Measurements from ENCODE around the gene DNAJC3.

DNAJC3 gene

GRCh38 chr13:95793781-95794180, 116.8 kb downstream of the DNAJC3 start:
- no peaks in the 10 kb centered on the region for H3K9me3 Mint-ChIP-seq (ENCODE audit: low read depth)
- no peaks in the 10 kb centered on the region for H3K27me3 Mint-ChIP-seq
- H3K4me1 Mint-ChIP-seq (ENCODE audit: low read depth), result no peaks in the 10 kb centered on the region
- H3K36me3 Mint-ChIP-seq, result peaks cover 26% of the 10 kb centered on the region
- H3K4me3 Mint-ChIP-seq, result no peak overlapping the region
- H3K27ac Mint-ChIP-seq, result no peak overlapping the region

DNA sequence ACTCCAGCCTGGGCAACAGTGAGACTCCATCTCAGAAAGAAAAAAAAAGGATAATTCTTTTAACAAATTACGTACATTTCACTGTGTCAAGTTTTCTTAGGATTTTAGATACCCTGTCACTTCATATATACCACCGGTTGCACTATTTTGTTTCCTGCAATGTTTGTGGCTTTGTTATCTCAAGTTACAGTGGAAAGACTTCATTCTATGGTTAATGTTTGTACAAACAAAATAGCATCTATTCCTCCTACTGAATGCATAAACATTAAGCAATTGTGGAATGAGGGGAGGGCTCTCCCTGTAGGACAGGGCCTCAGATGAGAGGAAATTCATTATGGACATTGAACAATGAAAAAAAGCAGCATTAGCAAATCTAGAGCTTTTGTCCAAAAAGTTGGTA, 120.1 kb downstream of the DNAJC3 start:
- Mint-ChIP-seq H3K9me3 (ENCODE audit: low read depth) (no peaks in the 10 kb centered on the region), H3K4me1 (ENCODE audit: low read depth) (no peaks in the 10 kb centered on the region), H3K27me3 (peaks cover 3% of the 10 kb centered on the region), H3K27ac (no peak overlapping the region), H3K36me3 (peaks cover 13% of the 10 kb centered on the region), H3K4me3 (no peak overlapping the region)

GRCh38 chr13:95800436-95800835, 123.5 kb downstream of the DNAJC3 start:
- Mint-ChIP-seq H3K27ac (no peak overlapping the region), H3K4me3 (no peak overlapping the region), H3K36me3 (no peaks in the 10 kb centered on the region), H3K9me3 (ENCODE audit: low read depth) (no peaks in the 10 kb centered on the region), H3K4me1 (ENCODE audit: low read depth) (no peaks in the 10 kb centered on the region), H3K27me3 (peaks cover 16% of the 10 kb centered on the region)

DNA sequence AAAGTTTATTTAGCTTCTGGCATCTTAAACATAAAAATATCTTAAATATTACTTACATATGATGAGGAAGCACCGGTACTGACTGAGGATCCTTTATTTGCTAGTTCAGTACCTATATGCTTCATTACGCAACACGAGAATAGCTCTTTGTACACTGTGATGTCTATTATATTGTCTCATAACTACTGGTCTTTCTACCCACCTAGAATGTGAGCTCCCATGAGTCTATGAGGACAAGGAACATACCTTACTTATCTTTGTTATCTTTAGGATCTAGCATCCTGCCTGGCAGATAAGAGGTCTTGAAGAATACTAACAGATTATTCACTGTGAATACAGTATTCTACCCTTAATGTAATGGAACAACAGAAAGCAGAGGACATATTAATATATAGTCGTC, 124.9 kb downstream of the DNAJC3 start:
- no peaks in the 10 kb centered on the region for H3K36me3 Mint-ChIP-seq
- no peak overlapping the region for H3K27ac Mint-ChIP-seq
- peaks cover 4% of the 10 kb centered on the region for H3K9me3 Mint-ChIP-seq (ENCODE audit: low read depth)
- H3K27me3 Mint-ChIP-seq, result peaks cover 19% of the 10 kb centered on the region
- H3K4me3 Mint-ChIP-seq, result no peak overlapping the region
- no peaks in the 10 kb centered on the region for H3K4me1 Mint-ChIP-seq (ENCODE audit: low read depth)

DNA sequence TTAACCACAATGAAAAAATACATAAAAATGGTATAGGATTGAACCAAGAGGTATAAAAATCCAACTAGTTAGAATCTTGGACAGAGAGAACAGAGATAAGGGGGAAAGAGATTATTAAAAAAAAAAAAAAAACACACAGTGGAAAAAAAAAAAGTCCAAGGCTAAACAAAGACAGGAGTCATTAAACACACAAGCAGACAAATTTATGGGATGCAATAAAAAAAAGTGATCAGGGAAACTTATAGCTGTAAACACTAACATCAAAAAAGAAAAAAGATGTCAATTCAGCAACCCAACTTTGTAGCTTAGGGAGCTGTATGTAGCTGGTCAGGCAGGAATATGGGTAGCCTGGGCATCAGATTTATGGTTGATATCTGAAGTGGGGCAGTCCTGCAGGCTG, 129.0 kb downstream of the DNAJC3 start:
- H3K9me3 Mint-ChIP-seq (ENCODE audit: low read depth), result peaks cover 10% of the 10 kb centered on the region
- peaks cover 31% of the 10 kb centered on the region for H3K27me3 Mint-ChIP-seq
- H3K36me3 Mint-ChIP-seq, result no peaks in the 10 kb centered on the region
- no peaks in the 10 kb centered on the region for H3K4me1 Mint-ChIP-seq (ENCODE audit: low read depth)
- H3K27ac Mint-ChIP-seq, result no peak overlapping the region
- H3K4me3 Mint-ChIP-seq, result no peak overlapping the region

DNA sequence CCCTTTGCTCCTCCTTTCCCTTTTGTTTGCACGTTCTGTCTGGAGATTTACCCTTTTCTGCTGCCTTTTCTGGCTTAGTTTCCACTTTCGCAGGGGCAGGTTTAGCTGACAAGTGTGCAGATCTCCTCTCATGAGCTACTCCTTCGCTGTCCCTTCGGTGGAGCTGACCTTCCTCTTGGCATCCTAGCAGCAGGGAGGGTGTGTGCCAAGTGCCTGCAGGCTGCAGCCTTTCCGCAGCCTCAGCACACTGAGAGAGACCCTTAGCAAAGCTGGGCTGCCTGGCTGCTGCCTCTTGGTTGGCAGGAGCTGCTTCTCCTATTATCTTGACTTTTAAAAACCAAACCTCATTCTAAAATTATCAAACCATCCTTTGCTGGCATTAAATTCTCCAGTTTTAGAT, 132.5 kb downstream of the DNAJC3 start:
- H3K4me1 Mint-ChIP-seq (ENCODE audit: low read depth), result no peaks in the 10 kb centered on the region
- H3K27me3 Mint-ChIP-seq, result peaks cover 18% of the 10 kb centered on the region

GRCh38 chr13:95813139-95813538, 136.2 kb downstream of the DNAJC3 start:
- Mint-ChIP-seq H3K27me3 (peaks cover 10% of the 10 kb centered on the region), H3K36me3 (no peaks in the 10 kb centered on the region), H3K27ac (no peak overlapping the region), H3K9me3 (ENCODE audit: low read depth) (peaks cover 16% of the 10 kb centered on the region), H3K4me1 (ENCODE audit: low read depth) (no peaks in the 10 kb centered on the region), H3K4me3 (no peak overlapping the region)

More for the DNA sequence above, 132.5 kb downstream of the DNAJC3 start:
- Mint-ChIP-seq H3K27ac (no peak overlapping the region), H3K36me3 (no peaks in the 10 kb centered on the region), H3K9me3 (ENCODE audit: low read depth) (peaks cover 20% of the 10 kb centered on the region), H3K4me3 (no peak overlapping the region)

DNA sequence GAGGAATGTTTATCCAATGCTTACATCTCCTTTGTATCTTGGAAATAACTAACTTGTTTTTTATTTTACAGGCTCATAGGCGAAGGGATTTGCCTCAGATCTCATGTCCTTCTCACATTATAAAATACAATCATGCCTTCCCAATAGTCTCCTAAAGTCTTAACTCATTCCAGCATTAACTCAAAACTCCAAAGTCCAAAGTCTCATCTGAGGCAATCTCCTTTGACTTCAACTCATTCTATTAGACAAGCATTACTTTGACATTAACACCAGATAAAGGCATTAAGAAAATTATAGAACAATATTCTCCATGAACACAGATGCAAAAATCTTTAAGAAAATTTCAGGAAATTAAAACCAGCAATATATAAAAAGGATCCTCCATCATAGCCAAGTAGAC, 137.6 kb downstream of the DNAJC3 start:
- Mint-ChIP-seq H3K4me1 (ENCODE audit: low read depth) (no peaks in the 10 kb centered on the region), H3K27ac (no peak overlapping the region), H3K36me3 (no peaks in the 10 kb centered on the region), H3K9me3 (ENCODE audit: low read depth) (peaks cover 12% of the 10 kb centered on the region), H3K4me3 (no peak overlapping the region), H3K27me3 (peaks cover 7% of the 10 kb centered on the region)

DNA sequence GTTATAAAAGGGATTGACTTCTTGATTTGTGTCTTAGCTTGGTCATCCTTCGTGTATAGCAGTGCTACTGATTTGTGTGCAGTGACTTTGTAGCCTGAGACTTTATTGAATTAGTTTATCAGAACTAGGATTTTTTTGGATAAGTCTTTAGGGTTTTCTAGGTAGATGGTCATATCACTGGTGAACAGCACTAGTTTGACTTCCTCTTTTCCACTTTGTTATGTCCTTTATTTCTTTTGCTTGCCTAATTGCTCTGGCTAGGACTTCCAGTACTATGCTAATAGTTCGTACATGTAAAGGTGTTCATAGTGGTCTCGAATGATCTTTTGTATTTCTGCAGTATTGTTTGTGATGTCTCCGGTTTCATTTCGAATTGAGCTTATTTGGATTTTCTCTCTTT, 145.4 kb downstream of the DNAJC3 start:
- Mint-ChIP-seq H3K36me3 (no peaks in the 10 kb centered on the region), H3K27me3 (peaks cover 12% of the 10 kb centered on the region), H3K9me3 (ENCODE audit: low read depth) (no peaks in the 10 kb centered on the region), H3K4me3 (no peak overlapping the region), H3K4me1 (ENCODE audit: low read depth) (no peaks in the 10 kb centered on the region), H3K27ac (no peak overlapping the region)

DNA sequence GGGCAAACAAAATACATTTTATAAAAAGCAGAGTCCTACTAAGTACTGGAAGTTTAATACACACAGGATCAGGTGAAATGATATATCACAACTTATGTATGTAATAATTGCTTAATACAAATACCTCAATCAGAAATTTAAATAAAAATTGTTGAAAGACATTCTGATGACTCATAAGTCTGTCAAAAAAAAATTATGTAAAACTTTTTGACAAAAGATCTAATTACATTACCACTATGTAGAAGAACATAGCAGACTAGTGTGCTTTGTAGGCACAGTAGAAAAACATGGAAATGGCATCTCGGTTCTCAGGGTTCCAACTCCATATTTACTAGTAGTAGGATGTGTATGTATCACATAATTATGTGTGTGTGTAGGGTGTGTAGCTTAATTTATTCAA, 156.2 kb downstream of the DNAJC3 start:
- Mint-ChIP-seq H3K9me3 (ENCODE audit: low read depth) (peaks cover 3% of the 10 kb centered on the region), H3K27me3 (peaks cover 21% of the 10 kb centered on the region), H3K4me1 (ENCODE audit: low read depth) (peaks cover 2% of the 10 kb centered on the region), H3K4me3 (no peak overlapping the region), H3K27ac (no peak overlapping the region), H3K36me3 (no peaks in the 10 kb centered on the region)

GRCh38 chr13:95833719-95834118, 156.8 kb downstream of the DNAJC3 start:
- H3K27ac Mint-ChIP-seq, result no peak overlapping the region
- no peaks in the 10 kb centered on the region for H3K36me3 Mint-ChIP-seq
- H3K27me3 Mint-ChIP-seq, result peaks cover 20% of the 10 kb centered on the region
- peaks cover 3% of the 10 kb centered on the region for H3K9me3 Mint-ChIP-seq (ENCODE audit: low read depth)
- peaks cover 2% of the 10 kb centered on the region for H3K4me1 Mint-ChIP-seq (ENCODE audit: low read depth)
- H3K4me3 Mint-ChIP-seq, result no peak overlapping the region

GRCh38 chr13:95834134-95834765, 157.3 kb downstream of the DNAJC3 start:
- Mint-ChIP-seq H3K27me3 (peaks cover 20% of the 10 kb centered on the region), H3K36me3 (no peaks in the 10 kb centered on the region), H3K27ac (no peak overlapping the region), H3K4me3 (no peak overlapping the region), H3K4me1 (ENCODE audit: low read depth) (peaks cover 2% of the 10 kb centered on the region), H3K9me3 (ENCODE audit: low read depth) (peaks cover 3% of the 10 kb centered on the region)

GRCh38 chr13:95841894-95842293, 165.0 kb downstream of the DNAJC3 start:
- peaks cover 3% of the 10 kb centered on the region for H3K9me3 Mint-ChIP-seq (ENCODE audit: low read depth)

DNA sequence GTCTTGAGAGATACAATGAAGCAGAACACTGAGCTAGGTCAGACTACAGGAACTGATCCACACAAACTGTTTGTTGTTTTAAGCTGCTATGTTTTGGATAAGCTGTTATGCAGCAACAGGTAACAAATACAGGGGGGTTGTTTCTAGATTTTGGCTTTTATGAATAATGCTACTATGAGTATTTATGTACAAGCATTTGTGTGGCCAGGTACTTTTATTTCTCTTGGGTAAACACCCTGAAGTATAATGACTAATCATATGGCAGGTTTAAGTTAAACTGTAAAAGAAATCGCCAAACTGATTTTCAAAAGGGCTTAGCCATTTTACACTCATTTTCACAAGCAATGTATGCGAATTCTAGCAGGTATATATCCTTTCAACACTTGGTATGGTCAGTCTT, 166.0 kb downstream of the DNAJC3 start:
- peaks cover 7% of the 10 kb centered on the region for H3K27me3 Mint-ChIP-seq
- no peak overlapping the region for H3K27ac Mint-ChIP-seq
- no peak overlapping the region for H3K4me3 Mint-ChIP-seq
- H3K36me3 Mint-ChIP-seq, result no peaks in the 10 kb centered on the region
- H3K9me3 Mint-ChIP-seq (ENCODE audit: low read depth), result no peaks in the 10 kb centered on the region
- no peaks in the 10 kb centered on the region for H3K4me1 Mint-ChIP-seq (ENCODE audit: low read depth)

More at GRCh38 chr13:95841894-95842293, 165.0 kb downstream of the DNAJC3 start:
- Mint-ChIP-seq H3K27ac (no peak overlapping the region), H3K4me1 (ENCODE audit: low read depth) (no peaks in the 10 kb centered on the region), H3K36me3 (no peaks in the 10 kb centered on the region), H3K27me3 (peaks cover 9% of the 10 kb centered on the region), H3K4me3 (no peak overlapping the region)

Data from activated naive CD8-positive, alpha-beta T cell (primary cell).